ENCODE results near the gene AGXT2. TPM values are rescaled to one million over a fixed set of nuclear protein-coding genes. Genes with fewer than 3 reads are reported as not detected.

The AGXT2 gene
- total RNA-seq, 4 donors from 2014 or later = not detected

GRCh38 chr5:35035271-35035670, 12.5 kb downstream of the AGXT2 start:
- no peak for TF ChIP-seq CTCF (IDR thresholded peaks at IDR 0.05)
- TF ChIP-seq POLR2A (IDR thresholded peaks at IDR 0.05) = no peak
- intact Hi-C loops (cut with DNase I; ENCODE audit: low total_unique reads) = no loop called here
- no peak overlapping the region for H3K4me3 ChIP-seq (ENCODE audit: low read depth, poor library complexity, severe bottlenecking)
- 63 to 67% methylated on average over 3 of the region's 3 CpGs for WGBS, 2 donors
- no peak for DNase-seq (ENCODE audit: low spot score in 2 of 2)

- intact Hi-C loops (cut with DNase I; ENCODE audit: low total_unique reads) = no loop called here
- H3K4me3 ChIP-seq (ENCODE audit: low read depth, poor library complexity, severe bottlenecking) = no peak overlapping the region
- 49 to 57% methylated on average over 6 of the region's 6 CpGs for WGBS, 2 donors
- TF ChIP-seq POLR2A (IDR thresholded peaks at IDR 0.05) (no peak), CTCF (IDR thresholded peaks at IDR 0.05) (no peak)
- no peak for DNase-seq (ENCODE audit: low spot score in 2 of 2)
Observed at GRCh38 chr5:35032356-35032755, 15.4 kb downstream of the AGXT2 start.

GRCh38 chr5:35031276-35031675, 16.5 kb downstream of the AGXT2 start:
- 53 to 65% methylated on average over 5 of the region's 5 CpGs for WGBS, 2 donors
- intact Hi-C loops (cut with DNase I; ENCODE audit: low total_unique reads) = no loop called here
- H3K4me3 ChIP-seq (ENCODE audit: low read depth, poor library complexity, severe bottlenecking) = no peak overlapping the region
- no peak for DNase-seq (ENCODE audit: low spot score in 2 of 2)
- TF ChIP-seq CTCF (IDR thresholded peaks at IDR 0.05) (no peak), POLR2A (IDR thresholded peaks at IDR 0.05) (no peak)

GRCh38 chr5:35030426-35031100, 17.2 kb downstream of the AGXT2 start:
- no peak for DNase-seq (ENCODE audit: low spot score in 2 of 2)
- intact Hi-C loops (cut with DNase I; ENCODE audit: low total_unique reads) = no loop called here
- TF ChIP-seq POLR2A (IDR thresholded peaks at IDR 0.05) (no peak), CTCF (IDR thresholded peaks at IDR 0.05) (no peak)
- 73 to 87% methylated on average over 10 of the region's 10 CpGs for WGBS, 2 donors
- H3K4me3 ChIP-seq (ENCODE audit: low read depth, poor library complexity, severe bottlenecking) = no peak overlapping the region

GRCh38 chr5:35029333-35029732, 18.4 kb downstream of the AGXT2 start:
- no peak for DNase-seq (ENCODE audit: low spot score in 2 of 2)
- no peak for TF ChIP-seq POLR2A (IDR thresholded peaks at IDR 0.05)
- no peak for TF ChIP-seq CTCF (IDR thresholded peaks at IDR 0.05)
- WGBS, 2 donors = 58 to 70% methylated on average over 4 of the region's 4 CpGs
- H3K4me3 ChIP-seq (ENCODE audit: low read depth, poor library complexity, severe bottlenecking) = no peak overlapping the region
- intact Hi-C loops (cut with DNase I; ENCODE audit: low total_unique reads) = no loop called here

GRCh38 chr5:35026941-35027340, 20.8 kb downstream of the AGXT2 start:
- WGBS, 2 donors = 61 to 68% methylated on average over 5 of the region's 5 CpGs

More at GRCh38 chr5:35026941-35027340, 20.8 kb downstream of the AGXT2 start:
- no peak overlapping the region for H3K4me3 ChIP-seq (ENCODE audit: low read depth, poor library complexity, severe bottlenecking)
- no peak for DNase-seq (ENCODE audit: low spot score in 2 of 2)
- intact Hi-C loops (cut with DNase I; ENCODE audit: low total_unique reads) = no loop called here
- TF ChIP-seq POLR2A (IDR thresholded peaks at IDR 0.05) = no peak
- no peak for TF ChIP-seq CTCF (IDR thresholded peaks at IDR 0.05)
